ENCODE measurements around the gene CDX1. TPM values are rescaled to one million over a fixed set of nuclear protein-coding genes. Genes with fewer than 3 reads are reported as not detected.

CDX1 gene
- total RNA-seq, 1 experiment from 2014 or later = 0.22 TPM

DNA sequence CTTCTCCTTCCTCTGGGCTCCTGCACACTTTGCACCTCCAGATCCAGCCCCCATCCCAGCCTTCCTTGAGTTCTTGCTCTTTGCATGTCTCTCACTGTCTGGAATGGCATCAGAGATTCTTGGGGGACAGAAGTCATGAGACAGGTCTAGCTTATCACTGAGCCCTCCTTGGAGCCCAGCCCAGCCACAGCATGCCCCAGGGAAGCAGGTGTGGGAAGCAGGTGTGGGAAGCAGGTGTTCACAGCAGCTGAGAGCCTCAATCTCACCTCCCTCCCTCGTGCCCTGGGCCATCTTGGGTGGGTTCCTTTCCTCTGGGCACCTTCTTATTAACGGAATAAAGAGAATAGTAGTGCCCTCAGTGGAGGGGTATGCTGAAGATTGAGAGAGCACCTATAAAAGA lies 50.5 kb downstream of the CDX1 start:
- Histone ChIP-seq H3K4me2 (ENCODE audit: insufficient read depth, insufficient read length, low read length) (no peak overlapping the region), H3T11ph (ENCODE audit: low read length) (no peak overlapping the region), H2BK5ac (ENCODE audit: insufficient read length, low read length) (no peak overlapping the region), H3K9me3 (ENCODE audit: control insufficient read depth, low read depth, low read length) (no peaks in the 10 kb centered on the region), H2AK5ac (ENCODE audit: insufficient read length, low read length) (no peak overlapping the region), H4K5ac (ENCODE audit: insufficient read length, low read depth, low read length) (no peak overlapping the region), H3K27me3 (ENCODE audit: insufficient read depth, low read length) (0 out of 2 replicates have a peak, but pooled peaks cover 1% of the 10 kb centered on the region), H2BK120ac (ENCODE audit: low read depth, low read length, poor library complexity, severe bottlenecking) (no peak overlapping the region), H3K27ac (ENCODE audit: insufficient read length, low read depth, low read length) (no peak overlapping the region), H2AFZ (ENCODE audit: low read length) (no peak overlapping the region), H3K23ac (ENCODE audit: insufficient read length, low read depth, low read length) (no peak overlapping the region), H4K8ac (replicated peaks; ENCODE audit: insufficient read length, low read depth, low read length) (no peak overlapping the region), H3K18ac (ENCODE audit: insufficient read length, low read depth, low read length) (no peak overlapping the region), H3K4me1 (ENCODE audit: insufficient read depth, low read length) (no peaks in the 10 kb centered on the region; the same call in 1 of the 2 replicates), H2BK12ac (ENCODE audit: insufficient read length, low read depth, low read length) (no peak overlapping the region), H3K56ac (ENCODE audit: insufficient read length, low read depth, low read length) (no peak overlapping the region), H2BK20ac (ENCODE audit: low read depth, low read length, poor library complexity, severe bottlenecking) (no peak overlapping the region), H4K20me1 (ENCODE audit: control insufficient read depth, insufficient read depth, insufficient read length) (no peaks in the 10 kb centered on the region), H3K79me2 (ENCODE audit: insufficient read depth, low read length) (no peaks in the 10 kb centered on the region), H3K79me1 (ENCODE audit: insufficient read depth, low read depth, low read length, poor library complexity, severe bottlenecking) (no peaks in the 10 kb centered on the region), H3K4ac (ENCODE audit: low read depth, low read length) (no peak overlapping the region), H2BK15ac (ENCODE audit: low read depth, low read length) (no peak overlapping the region), H3K14ac (ENCODE audit: insufficient read depth, low read length) (no peak overlapping the region), H3K23me2 (ENCODE audit: insufficient read length, low read depth, low read length, poor library complexity, severe bottlenecking) (no peaks in the 10 kb centered on the region), H3K9ac (ENCODE audit: extremely low read depth, insufficient read length, low read length) (no peak overlapping the region), H4K91ac (ENCODE audit: insufficient read length, low read depth, low read length) (no peak overlapping the region)
- no peak overlapping the region for H3K27ac Mint-ChIP-seq
- peaks cover 37% of the 10 kb centered on the region for H3K27me3 Mint-ChIP-seq (ENCODE audit: low read depth)
- H3K36me3 Mint-ChIP-seq (ENCODE audit: insufficient read depth in 1 of 3, low read depth in 3 of 3) = no peaks in the 10 kb centered on the region; a peak in 1 of 7 replicates
- TF ChIP-seq, protein P1, sequence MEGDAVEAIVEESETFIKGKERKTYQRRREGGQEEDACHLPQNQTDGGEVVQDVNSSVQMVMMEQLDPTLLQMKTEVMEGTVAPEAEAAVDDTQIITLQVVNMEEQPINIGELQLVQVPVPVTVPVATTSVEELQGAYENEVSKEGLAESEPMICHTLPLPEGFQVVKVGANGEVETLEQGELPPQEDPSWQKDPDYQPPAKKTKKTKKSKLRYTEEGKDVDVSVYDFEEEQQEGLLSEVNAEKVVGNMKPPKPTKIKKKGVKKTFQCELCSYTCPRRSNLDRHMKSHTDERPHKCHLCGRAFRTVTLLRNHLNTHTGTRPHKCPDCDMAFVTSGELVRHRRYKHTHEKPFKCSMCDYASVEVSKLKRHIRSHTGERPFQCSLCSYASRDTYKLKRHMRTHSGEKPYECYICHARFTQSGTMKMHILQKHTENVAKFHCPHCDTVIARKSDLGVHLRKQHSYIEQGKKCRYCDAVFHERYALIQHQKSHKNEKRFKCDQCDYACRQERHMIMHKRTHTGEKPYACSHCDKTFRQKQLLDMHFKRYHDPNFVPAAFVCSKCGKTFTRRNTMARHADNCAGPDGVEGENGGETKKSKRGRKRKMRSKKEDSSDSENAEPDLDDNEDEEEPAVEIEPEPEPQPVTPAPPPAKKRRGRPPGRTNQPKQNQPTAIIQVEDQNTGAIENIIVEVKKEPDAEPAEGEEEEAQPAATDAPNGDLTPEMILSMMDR (conservative IDR thresholded peaks at IDR 0.05) = no peak
- no peaks in the 10 kb centered on the region for H3K9me3 Mint-ChIP-seq
- no peak for DNase-seq
- H3K4me3 Mint-ChIP-seq = no peak overlapping the region
- WGBS (ENCODE audit: extremely low coverage, insufficient read length, low lambda C conversion rate) = no CpG with 5 or more reads among the region's 2 CpGs
- peaks cover 10 to 12% of the 10 kb centered on the region in 2 experiments for H3K4me1 Mint-ChIP-seq

All from H9 (cell line).